IPS-20b (cell line): ENCODE results near the gene NAPEPLD.
"Not testable (repeated sequence)": the region's sequence is repeated elsewhere in the genome, so short reads cannot be mapped to it uniquely, and the experiment has no call there.

Experiments
- H3K27ac ChIP-seq: one replicate; pipeline ENCODE4 v1.5.1; 2013; ENCODE audit warnings: low read length
- H3K27me3 ChIP-seq: 2 replicates; pipeline ENCODE4 v1.6.1; 2013; ENCODE audit warnings: mild to moderate bottlenecking, low read length, inconsistent platforms; ENCODE audit not compliant: insufficient read depth
- H3K36me3 ChIP-seq: 2 replicates; pipeline ENCODE4 v1.6.1; 2013; ENCODE audit warnings: low read depth, mild to moderate bottlenecking, inconsistent platforms, low read length, moderate library complexity; ENCODE audit not compliant: insufficient read depth
- H3K4me1 ChIP-seq: 2 replicates; pipeline ENCODE4 v1.6.1; 2013; ENCODE audit warnings: mild to moderate bottlenecking, control low read depth, inconsistent platforms, low read length, moderate library complexity; ENCODE audit not compliant: insufficient read depth
- H3K4me3 ChIP-seq: 2 replicates; pipeline ENCODE4 v1.5.1; 2013; ENCODE audit warnings: mild to moderate bottlenecking, low read length, inconsistent platforms
- H3K9ac ChIP-seq: 2 replicates; pipeline ENCODE4 v1.6.1; 2013; ENCODE audit warnings: low read depth, mild to moderate bottlenecking, inconsistent platforms, low read length, moderate library complexity
- H3K9me3 ChIP-seq: 2 replicates; pipeline ENCODE4 v1.6.1; 2013; ENCODE audit warnings: mild to moderate bottlenecking, low read depth, low read length, inconsistent platforms; ENCODE audit not compliant: insufficient read depth

Gene NAPEPLD

GRCh38 chr7:103155331-103156024, 6.6 kb upstream of the NAPEPLD start:
- H3K27me3 ChIP-seq, H3K36me3 ChIP-seq, H3K4me3 ChIP-seq, H3K9ac ChIP-seq, H3K4me1 ChIP-seq, H3K27ac ChIP-seq, H3K9me3 ChIP-seq: not testable (repeated sequence)

- no peaks in the 10 kb centered on the region for H3K9me3 ChIP-seq
- H3K9ac ChIP-seq = no peak overlapping the region
- H3K27me3 ChIP-seq = peaks cover 4% of the 10 kb centered on the region; the same call in 1 of the 2 replicates
- H3K27ac ChIP-seq = no peak overlapping the region
- peaks cover 2% of the 10 kb centered on the region; the same call in 1 of the 2 replicates for H3K4me1 ChIP-seq
- H3K4me3 ChIP-seq = no peak overlapping the region
- no peaks in the 10 kb centered on the region for H3K36me3 ChIP-seq
Observed at GRCh38 chr7:103154042-103154441, 5.1 kb upstream of the NAPEPLD start.

GRCh38 chr7:103152744-103153617, 4.1 kb upstream of the NAPEPLD start:
- H3K4me3 ChIP-seq = not testable (repeated sequence)

GRCh38 chr7:103151993-103152676, 3.2 kb upstream of the NAPEPLD start:
- H3K27me3 ChIP-seq, H3K4me1 ChIP-seq, H3K36me3 ChIP-seq, H3K4me3 ChIP-seq, H3K9me3 ChIP-seq, H3K9ac ChIP-seq, H3K27ac ChIP-seq: not testable (repeated sequence)

More at GRCh38 chr7:103152744-103153617, 4.1 kb upstream of the NAPEPLD start:
- H3K27me3 ChIP-seq, H3K4me1 ChIP-seq, H3K9ac ChIP-seq, H3K36me3 ChIP-seq, H3K27ac ChIP-seq, H3K9me3 ChIP-seq: not testable (repeated sequence)

- Histone ChIP-seq H3K4me1 (peaks cover 9% of the 10 kb centered on the region; the same call in 1 of the 2 replicates), H3K4me3 (peak overlapping the region; percentile 81), H3K36me3 (no peaks in the 10 kb centered on the region), H3K9ac (no peak overlapping the region; the same call in 1 of the 2 replicates), H3K27ac (no peak overlapping the region), H3K27me3 (peaks cover 4% of the 10 kb centered on the region; the same call in 1 of the 2 replicates), H3K9me3 (no peaks in the 10 kb centered on the region)
Observed at GRCh38 chr7:103150192-103150591, 1.3 kb upstream of the NAPEPLD start.

GRCh38 chr7:103149808-103150180, 895 bp upstream of the NAPEPLD start:
- Histone ChIP-seq H3K27me3 (peaks cover 4% of the 10 kb centered on the region; the same call in 1 of the 2 replicates), H3K4me1 (peaks cover 9% of the 10 kb centered on the region; the same call in 1 of the 2 replicates), H3K9ac (peak overlapping the region; percentile 78; the same call in 1 of the 2 replicates), H3K36me3 (no peaks in the 10 kb centered on the region), H3K4me3 (peak overlapping the region; percentile 81), H3K27ac (no peak overlapping the region), H3K9me3 (no peaks in the 10 kb centered on the region)

- H3K9ac ChIP-seq = peak overlapping the region; percentile 78
- no peaks in the 10 kb centered on the region for H3K36me3 ChIP-seq
- peak overlapping the region; percentile 81 for H3K4me3 ChIP-seq
- no peaks in the 10 kb centered on the region for H3K9me3 ChIP-seq
- H3K27me3 ChIP-seq = peaks cover 4% of the 10 kb centered on the region; the same call in 1 of the 2 replicates
- no peak overlapping the region for H3K27ac ChIP-seq
- H3K4me1 ChIP-seq = peaks cover 9% of the 10 kb centered on the region; the same call in 1 of the 2 replicates
Observed at GRCh38 chr7:103148131-103148993, 537 bp downstream of the NAPEPLD start.

- H3K27me3 ChIP-seq, H3K36me3 ChIP-seq, H3K9ac ChIP-seq, H3K4me1 ChIP-seq, H3K4me3 ChIP-seq, H3K9me3 ChIP-seq, H3K27ac ChIP-seq: not testable (repeated sequence)
Observed at GRCh38 chr7:103144754-103145153, 4.1 kb downstream of the NAPEPLD start.

- peaks cover 9% of the 10 kb centered on the region; the same call in 1 of the 2 replicates for H3K4me1 ChIP-seq
- no peaks in the 10 kb centered on the region for H3K27me3 ChIP-seq
- no peaks in the 10 kb centered on the region for H3K9me3 ChIP-seq
- H3K4me3 ChIP-seq = no peak overlapping the region
- no peak overlapping the region for H3K27ac ChIP-seq
- H3K9ac ChIP-seq = no peak overlapping the region
- H3K36me3 ChIP-seq = no peaks in the 10 kb centered on the region
Observed at GRCh38 chr7:103143868-103144267, 5.0 kb downstream of the NAPEPLD start.

- Histone ChIP-seq H3K36me3 (no peaks in the 10 kb centered on the region), H3K27me3 (no peaks in the 10 kb centered on the region), H3K4me1 (peaks cover 8% of the 10 kb centered on the region; the same call in 1 of the 2 replicates), H3K9ac (no peak overlapping the region), H3K27ac (no peak overlapping the region), H3K4me3 (no peak overlapping the region), H3K9me3 (no peaks in the 10 kb centered on the region)
Observed at GRCh38 chr7:103142494-103142893, 6.4 kb downstream of the NAPEPLD start.
